OCI-LY1 (cell line): ENCODE data around the gene NMBR.

Source experiments
- CTCF ChIP-seq: fragments of 200-600 bp; sonication (generic), shearing (Covaris generic); IDR thresholded peaks from 2 replicates; pipeline ENCODE4 v1.5.1; 2017; ENCODE audit warnings: mild to moderate bottlenecking, antibody characterized with exemption, low read length, moderate library complexity, mixed read lengths
- EZH2 ChIP-seq: fragments of 200-600 bp; sonication (generic), shearing (Covaris generic); IDR thresholded peaks from 2 replicates; pipeline ENCODE4 v1.8.0; 2017; ENCODE audit warnings: borderline replicate concordance, mixed run types, mild to moderate bottlenecking, antibody characterized with exemption, low read length, moderate library complexity, mixed read lengths

GRCh38 chr6:142193621-142194020, 46.7 kb upstream of the NMBR start:
- TF ChIP-seq CTCF: no peak
- no peak for TF ChIP-seq EZH2
